Mesenchymal stem cell (in vitro differentiated cells and primary cell): ENCODE data around the gene CDK4.

ENCODE experiments used
- DNase-seq: peaks from one replicate; pipeline ENCODE4 v3.0.0-alpha.2; 2013
- H2AFZ ChIP-seq: one replicate; pipeline ENCODE4 v1.6.1; 2013; ENCODE audit warnings: low read depth, mild to moderate bottlenecking, control low read depth, inconsistent platforms, low read length, moderate library complexity
- H2AK5ac ChIP-seq: 2 replicates; pipeline ENCODE4 v1.6.1; 2013; ENCODE audit warnings: low read length, moderate library complexity, mild to moderate bottlenecking, inconsistent platforms; ENCODE audit not compliant: severe bottlenecking
- H2BK120ac ChIP-seq: one replicate; pipeline ENCODE4 v1.6.1; 2013; ENCODE audit warnings: low read depth, mild to moderate bottlenecking, inconsistent platforms, low read length, moderate library complexity
- H2BK12ac ChIP-seq, 2 experiments: one replicate each; pipeline ENCODE4 v1.6.1; 2013; ENCODE audit warnings: inconsistent platforms in 2 of 2, low read length in 2 of 2, mild to moderate bottlenecking in 2 of 2, moderate library complexity in 2 of 2, control low read depth in 1 of 2
- H2BK15ac ChIP-seq: one replicate; pipeline ENCODE4 v1.6.1; 2013; ENCODE audit warnings: mild to moderate bottlenecking, low read depth, inconsistent platforms; ENCODE audit not compliant: poor library complexity, severe bottlenecking
- H2BK5ac ChIP-seq: 2 replicates; pipeline ENCODE4 v1.6.1; 2013; ENCODE audit warnings: low read depth, mild to moderate bottlenecking, low read length, control low read depth, inconsistent platforms; ENCODE audit not compliant: poor library complexity, severe bottlenecking
- H3K14ac ChIP-seq, 2 experiments: one replicate each; pipeline ENCODE4 v1.6.1; 2013; ENCODE audit warnings: inconsistent platforms in 2 of 2, low read length in 2 of 2, control low read depth in 1 of 2, mild to moderate bottlenecking in 1 of 2, moderate library complexity in 1 of 2
- H3K18ac ChIP-seq, 2 experiments: one replicate each; pipeline ENCODE4 v1.6.1; 2013; ENCODE audit warnings: inconsistent platforms in 2 of 2, low read length in 2 of 2, control low read depth in 1 of 2, low read depth in 1 of 2, mild to moderate bottlenecking in 1 of 2
- H3K23ac ChIP-seq, 2 experiments: one replicate each; pipeline ENCODE4 v1.6.1; 2013; ENCODE audit warnings: inconsistent platforms in 2 of 2, low read length in 2 of 2, mild to moderate bottlenecking in 2 of 2, moderate library complexity in 2 of 2, control low read depth in 1 of 2
- H3K27ac ChIP-seq: 2 replicates; pipeline ENCODE4 v1.5.1; 2013; ENCODE audit warnings: mild to moderate bottlenecking, moderate library complexity, low read length, control low read depth, inconsistent platforms; ENCODE audit not compliant: poor library complexity, severe bottlenecking
- H3K27me3 ChIP-seq, 2 experiments: 2 replicates each; pipeline versions ENCODE4 v1.6.1 to v1.7.0; 2013; ENCODE audit warnings: low read length in 2 of 2, mild to moderate bottlenecking in 2 of 2, moderate library complexity in 2 of 2, control low read depth in 1 of 2, inconsistent platforms in 1 of 2; ENCODE audit not compliant: control insufficient read depth in 1 of 2, insufficient read depth in 1 of 2
- H3K36me3 ChIP-seq, 2 experiments: 2 replicates each; pipeline versions ENCODE4 v1.6.1 to v1.7.0; 2013; ENCODE audit warnings: low read length in 2 of 2, control low read depth in 1 of 2, inconsistent platforms in 1 of 2, low read depth in 1 of 2, mild to moderate bottlenecking in 1 of 2; ENCODE audit not compliant: insufficient read depth in 2 of 2, control insufficient read depth in 1 of 2
- H3K4ac ChIP-seq, 2 experiments: one replicate each; pipeline ENCODE4 v1.6.1; 2013; ENCODE audit warnings: inconsistent platforms in 2 of 2, low read length in 2 of 2, mild to moderate bottlenecking in 2 of 2, moderate library complexity in 2 of 2, control low read depth in 1 of 2, low read depth in 1 of 2
- H3K4me1 ChIP-seq: 2 replicates; pipeline ENCODE4 v1.6.1; 2013; ENCODE audit warnings: low read depth, low read length, control low read depth; ENCODE audit not compliant: control insufficient read depth, insufficient read depth
- H3K4me2 ChIP-seq: 2 replicates; pipeline ENCODE4 v1.6.1; 2013; ENCODE audit warnings: low read length, mild to moderate bottlenecking, inconsistent platforms; ENCODE audit not compliant: poor library complexity, severe bottlenecking
- H3K4me3 ChIP-seq, 2 experiments: 2 replicates each; pipeline versions ENCODE4 v1.5.1 to v1.7.0; 2013; ENCODE audit warnings: low read length in 2 of 2, mild to moderate bottlenecking in 2 of 2, control low read depth in 1 of 2, low read depth in 1 of 2; ENCODE audit not compliant: insufficient read depth in 1 of 2
- H3K79me1 ChIP-seq: replicated peaks from 2 replicates; pipeline ENCODE4 v1.6.1; 2013; ENCODE audit warnings: mild to moderate bottlenecking, control low read depth, low read length, inconsistent platforms; ENCODE audit not compliant: poor library complexity, severe bottlenecking
- H3K9ac ChIP-seq: 2 replicates; pipeline ENCODE4 v1.7.0; 2013; ENCODE audit warnings: mild to moderate bottlenecking, low read length, moderate library complexity
- H3K9me3 ChIP-seq: 2 replicates; pipeline ENCODE4 v1.7.0; 2013; ENCODE audit warnings: mild to moderate bottlenecking, low read length; ENCODE audit not compliant: control insufficient read depth
- H4K8ac ChIP-seq: one replicate; pipeline ENCODE4 v1.6.1; 2013; ENCODE audit warnings: inconsistent platforms, mild to moderate bottlenecking, low read length, moderate library complexity
- H4K91ac ChIP-seq: one replicate; pipeline ENCODE4 v1.6.1; 2013; ENCODE audit warnings: mild to moderate bottlenecking, low read length, inconsistent platforms
- WGBS: methylation state at CpG from one replicate; pipeline ENCODE4 v1.1.7; 2013; ENCODE audit warnings: mixed read lengths; 5-methylcytosine and 5-hydroxymethylcytosine counted together

The CDK4 gene

DNA sequence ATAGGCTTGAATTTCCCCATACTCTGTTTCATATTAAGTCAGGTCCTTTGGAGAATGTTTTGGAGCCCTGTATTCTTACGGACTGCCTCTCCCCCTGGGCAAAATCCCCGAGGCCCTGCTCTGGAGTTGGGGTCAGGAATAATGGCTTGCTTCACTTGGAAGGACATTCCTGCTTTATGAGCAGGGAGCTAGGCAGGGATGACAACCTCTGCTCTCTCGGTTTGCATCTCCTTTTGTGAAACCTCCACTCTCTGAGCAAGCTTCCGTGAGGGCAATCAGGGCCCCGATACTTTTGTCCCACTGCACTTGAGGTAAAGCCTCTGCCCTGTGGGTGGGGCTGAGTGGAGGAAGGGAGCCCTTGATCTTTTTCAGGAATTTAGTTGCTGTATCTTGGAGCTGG, 38.9 kb downstream of the CDK4 start:
- Histone ChIP-seq H4K91ac (no peak overlapping the region), H2AK5ac (no peak overlapping the region), H2AFZ (no peak overlapping the region), H2BK120ac (no peak overlapping the region), H3K18ac (no peak overlapping the region), H2BK12ac (no peak overlapping the region), H3K27ac (no peak overlapping the region), H3K4me2 (no peak overlapping the region), H3K23ac (no peak overlapping the region), H3K9me3 (peaks cover 9% of the 10 kb centered on the region), H2BK5ac (no peak overlapping the region), H3K4me3 (no peak overlapping the region), H3K27me3 (no peaks in the 10 kb centered on the region), H3K9ac (no peak overlapping the region), H3K36me3 (peaks cover 32 to 47% of the 10 kb centered on the region in 2 experiments), H3K4me1 (no peaks in the 10 kb centered on the region), H2BK15ac (no peak overlapping the region), H3K14ac (no peak overlapping the region), H3K4ac (no peak overlapping the region), H4K8ac (no peak overlapping the region), H3K79me1 (peaks cover 7% of the 10 kb centered on the region)
- DNase-seq = no peak
- WGBS = 87% methylated on average over 4 of the region's 5 CpGs

GRCh38 chr12:57712701-57713100, 39.4 kb downstream of the CDK4 start:
- WGBS = 98% methylated on average over 3 of the region's 3 CpGs

DNA sequence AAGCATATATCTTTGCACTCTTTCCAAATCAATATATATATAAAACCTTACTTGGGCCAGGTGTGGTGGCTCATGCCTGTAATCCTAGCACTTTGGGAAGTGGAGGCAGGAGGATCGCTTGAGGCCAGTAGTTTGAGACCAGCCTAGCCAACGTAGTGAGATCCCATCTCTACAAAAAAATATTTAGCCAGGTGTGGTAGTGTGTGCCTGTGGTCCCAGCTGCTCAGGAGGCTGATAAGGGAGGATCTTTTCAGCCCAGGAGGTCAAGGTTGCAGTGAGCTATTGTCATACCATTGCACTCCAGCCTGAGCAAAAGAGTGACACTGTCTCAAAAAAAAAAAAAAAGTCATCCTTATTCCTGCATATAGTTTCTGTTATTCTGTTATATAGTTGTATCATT, 43.8 kb downstream of the CDK4 start:
- Histone ChIP-seq H3K9me3 (peaks cover 18% of the 10 kb centered on the region), H3K4me3 (no peak overlapping the region), H3K4ac (no peak overlapping the region), H3K79me1 (peaks cover 15% of the 10 kb centered on the region), H3K4me1 (no peaks in the 10 kb centered on the region), H4K8ac (no peak overlapping the region), H3K4me2 (no peak overlapping the region), H3K27ac (no peak overlapping the region), H3K23ac (no peak overlapping the region), H3K9ac (no peak overlapping the region), H3K27me3 (no peaks in the 10 kb centered on the region), H2BK120ac (no peak overlapping the region), H3K14ac (no peak overlapping the region), H2BK15ac (no peak overlapping the region), H2AFZ (no peak overlapping the region), H2BK5ac (no peak overlapping the region), H2AK5ac (no peak overlapping the region), H3K18ac (no peak overlapping the region), H2BK12ac (no peak overlapping the region), H3K36me3 (peaks cover 11 to 49% of the 10 kb centered on the region in 2 experiments), H4K91ac (no peak overlapping the region)
- 100% methylated on average over 1 of the region's 2 CpGs for WGBS
- no peak for DNase-seq

More at GRCh38 chr12:57712701-57713100, 39.4 kb downstream of the CDK4 start:
- Histone ChIP-seq H3K9me3 (peaks cover 9% of the 10 kb centered on the region), H4K8ac (no peak overlapping the region), H3K27ac (no peak overlapping the region), H2AFZ (no peak overlapping the region), H3K4me2 (no peak overlapping the region), H3K27me3 (no peaks in the 10 kb centered on the region), H3K18ac (no peak overlapping the region), H3K23ac (no peak overlapping the region), H3K4me1 (no peaks in the 10 kb centered on the region), H3K14ac (no peak overlapping the region), H2BK120ac (no peak overlapping the region), H2BK12ac (no peak overlapping the region), H2BK15ac (no peak overlapping the region), H4K91ac (no peak overlapping the region), H3K36me3 (peaks cover 28 to 42% of the 10 kb centered on the region in 2 experiments), H3K4ac (no peak overlapping the region), H2BK5ac (no peak overlapping the region), H2AK5ac (no peak overlapping the region), H3K4me3 (no peak overlapping the region), H3K9ac (no peak overlapping the region), H3K79me1 (peaks cover 7% of the 10 kb centered on the region)
- DNase-seq = no peak

- H3K36me3 ChIP-seq = peaks cover 13 to 56% of the 10 kb centered on the region in 2 experiments
- WGBS = 92% methylated on average over 3 of the region's 3 CpGs
- no peak overlapping the region for H2AK5ac ChIP-seq
- no peak overlapping the region for H2BK15ac ChIP-seq
- no peak overlapping the region for H3K14ac ChIP-seq
- no peak overlapping the region for H3K4me2 ChIP-seq
- H3K79me1 ChIP-seq = peaks cover 10% of the 10 kb centered on the region
- H3K18ac ChIP-seq = no peak overlapping the region
- no peaks in the 10 kb centered on the region for H3K4me1 ChIP-seq
- no peak overlapping the region for H4K91ac ChIP-seq
- H2BK5ac ChIP-seq = no peak overlapping the region
- H3K4ac ChIP-seq = no peak overlapping the region
- H3K9me3 ChIP-seq = peaks cover 23% of the 10 kb centered on the region
- H2BK12ac ChIP-seq = no peak overlapping the region
- no peak overlapping the region for H4K8ac ChIP-seq
- no peak for DNase-seq
- no peak overlapping the region for H3K9ac ChIP-seq
- no peak overlapping the region for H3K27ac ChIP-seq
- no peak overlapping the region for H2BK120ac ChIP-seq
- H3K27me3 ChIP-seq = no peaks in the 10 kb centered on the region
- H3K23ac ChIP-seq = no peak overlapping the region
- H3K4me3 ChIP-seq = no peak overlapping the region
- H2AFZ ChIP-seq = no peak overlapping the region
These were observed 44.9 kb downstream of the CDK4 start for GRCh38 chr12:57707250-57707649.
